ENCODE data around the gene GAREM2. TPM values are rescaled to one million over a fixed set of nuclear protein-coding genes. Genes with fewer than 3 reads are reported as not detected.

Gene GAREM2
- total and polyA plus RNA-seq, 11 donors = 0.42 to 4.1 (median 0.81) TPM

- peaks cover 0 to 13% (median 0%) of the 10 kb centered on the region in 12 donors for H3K9me3 ChIP-seq
- no peaks in the 10 kb centered on the region for H3K27me3 ChIP-seq
- ATAC-seq = no peak
- H3K36me3 ChIP-seq = peaks cover 4 to 100% (median 70%) of the 10 kb centered on the region in 9 donors
- intact Hi-C loops (cut with DNase I) = no loop called here
- DNase-seq = no peak
- no peak overlapping the region for H3K27ac ChIP-seq
- no peak overlapping the region for H3K4me3 ChIP-seq
- no peaks in the 10 kb centered on the region for H3K4me1 ChIP-seq
- TF ChIP-seq CTCF (IDR thresholded peaks at IDR 0.05) = no peak
- TF ChIP-seq POLR2A (IDR thresholded peaks at IDR 0.05) = no peak
- 94 to 98% (median 96%) methylated on average over 2 of the region's 2 CpGs for WGBS, 4 donors
Observed at GRCh38 chr2:26224095-26224494, 51.2 kb downstream of the GAREM2 start.

- intact Hi-C loops (cut with DNase I) = no loop called here
- TF ChIP-seq POLR2A (IDR thresholded peaks at IDR 0.05) = no peak
- no peak for TF ChIP-seq CTCF (IDR thresholded peaks at IDR 0.05)
- no peaks in the 10 kb centered on the region for H3K4me1 ChIP-seq
- no peaks in the 10 kb centered on the region for H3K27me3 ChIP-seq
- H3K4me3 ChIP-seq = no peak overlapping the region
- ATAC-seq (no peak), DNase-seq (no peak)
- peaks cover 0 to 13% (median 0%) of the 10 kb centered on the region in 12 donors for H3K9me3 ChIP-seq
- 90 to 99% (median 94%) methylated on average over 3 of the region's 3 CpGs for WGBS, 4 donors
- no peak overlapping the region for H3K27ac ChIP-seq
- H3K36me3 ChIP-seq = peaks cover 4 to 100% (median 95%) of the 10 kb centered on the region in 9 donors
Observed at GRCh38 chr2:26229595-26229994, 56.7 kb downstream of the GAREM2 start.

- WGBS, 4 donors = 92 to 99% (median 97%) methylated on average over 2 of the region's 2 CpGs
- no peak overlapping the region for H3K27ac ChIP-seq
- H3K36me3 ChIP-seq = peaks cover 4 to 100% (median 100%) of the 10 kb centered on the region in 9 donors
- H3K4me3 ChIP-seq = no peak overlapping the region
- DNase-seq (no peak), ATAC-seq (no peak)
- H3K4me1 ChIP-seq = no peaks in the 10 kb centered on the region
- intact Hi-C loops (cut with DNase I) = loop anchor here in 4 of 10 donors (5.0 to 10.0 kb wide), 3 partner anchors 34 to 101 kb away; no protein-coding TSS in a partner anchor
- TF ChIP-seq POLR2A (IDR thresholded peaks at IDR 0.05) (no peak), CTCF (IDR thresholded peaks at IDR 0.05) (no peak)
- H3K27me3 ChIP-seq = no peaks in the 10 kb centered on the region
- peaks cover 0 to 13% (median 0%) of the 10 kb centered on the region in 12 donors for H3K9me3 ChIP-seq
Observed at GRCh38 chr2:26230806-26231205, 57.9 kb downstream of the GAREM2 start.

- Histone ChIP-seq H3K36me3 (peaks cover 0 to 94% (median 85%) of the 10 kb centered on the region in 9 donors), H3K4me3 (no peak overlapping the region), H3K9me3 (no peaks in the 10 kb centered on the region), H3K4me1 (peaks cover 0 to 27% (median 18%) of the 10 kb centered on the region in 12 donors), H3K27me3 (no peaks in the 10 kb centered on the region), H3K27ac (no peak overlapping the region)
- intact Hi-C loops (cut with DNase I) = loop anchor here in 4 of 10 donors (5.0 to 10.0 kb wide), 4 partner anchors 37 to 92 kb away; no protein-coding TSS in a partner anchor
- TF ChIP-seq CTCF (IDR thresholded peaks at IDR 0.05) (peak in 8 of 12 donors; percentile 10 to 46 (median 25)), POLR2A (IDR thresholded peaks at IDR 0.05) (no peak)
- DNase-seq (no peak), ATAC-seq (no peak)
- WGBS, 4 donors = 86 to 97% (median 92%) methylated on average over 9 of the region's 9 CpGs
Observed at GRCh38 chr2:26235089-26235488, 62.2 kb downstream of the GAREM2 start.

Measured in heart left ventricle (tissue), 16 donors.